Fibroblast of villous mesenchyme (primary cell): ENCODE measurements around the gene TMEM232. TPM values are rescaled to one million over a fixed set of nuclear protein-coding genes. Genes with fewer than 3 reads are reported as not detected.

ENCODE experiments used
- DNase-seq: peaks from one replicate; pipeline ENCODE4 v3.0.0-alpha.2; 2010; ENCODE audit warnings: low read depth
- H3K4me3 ChIP-seq: 2 replicates; pipeline ENCODE4 v1.5.1; 2011; ENCODE audit warnings: low read depth, mild to moderate bottlenecking, low read length
- total RNA-seq: library from RNA; depleted of rRNA; stranded (reverse); fragments of >200 nt; gene quantifications from 2 replicates; pipeline ENCODE4 v1.2.3, GENCODE V29; 2012
- TF ChIP-seq, protein P1 (sequence below): IDR thresholded peaks from 2 replicates; pipeline ENCODE4 v1.5.1; 2012; ENCODE audit warnings: low read depth, mild to moderate bottlenecking, low read length; ENCODE audit not compliant: insufficient read depth

Gene TMEM232
- 1.3 TPM in 2 replicates for total RNA-seq

DNA sequence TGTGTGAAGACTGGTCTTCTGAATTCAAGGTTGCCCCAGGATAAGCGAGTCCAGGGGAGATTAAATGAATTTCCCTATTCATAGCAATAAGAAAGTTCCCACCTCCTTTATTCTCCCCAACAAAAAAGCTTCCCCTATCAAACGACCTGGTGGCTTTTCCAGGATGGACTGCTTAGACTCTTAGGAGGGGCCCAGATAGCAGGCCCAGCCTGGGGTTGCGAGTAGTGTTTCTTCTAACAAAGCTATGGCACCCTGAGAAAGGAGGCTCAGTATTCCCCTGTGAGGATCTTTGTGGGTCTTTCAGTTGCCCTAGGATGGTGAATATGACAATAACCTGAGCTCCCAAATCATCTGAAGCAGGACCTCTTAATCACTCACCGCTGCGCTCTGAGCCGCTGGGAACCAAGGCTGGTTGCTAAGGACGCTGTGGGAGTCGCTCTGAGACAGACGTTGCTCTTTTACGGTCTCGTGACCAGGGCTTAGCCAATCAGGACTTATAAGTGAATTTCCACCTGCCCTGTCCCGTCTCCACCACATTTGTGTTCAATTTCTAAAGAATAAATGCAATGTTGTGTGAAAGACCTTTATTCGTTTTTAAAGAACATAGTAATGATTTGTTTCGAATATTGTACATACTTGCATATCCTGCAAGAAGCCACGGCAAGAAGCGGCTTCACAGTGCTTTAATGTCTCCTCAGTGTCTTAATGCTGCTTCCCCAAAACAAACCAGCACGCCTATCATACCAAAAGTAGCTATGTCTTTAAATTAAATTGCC, at the start of gene TMEM232:
TMEM232 (minus strand) TSS at position 423 of the 776 bp plus-strand sequence. CDS start 59,319 bp downstream, outside the sequence.
- H3K4me3 ChIP-seq, result peak within 1 kb of the TSS; percentile 64
- peak; percentile 83 for DNase-seq
- TF ChIP-seq, protein P1, sequence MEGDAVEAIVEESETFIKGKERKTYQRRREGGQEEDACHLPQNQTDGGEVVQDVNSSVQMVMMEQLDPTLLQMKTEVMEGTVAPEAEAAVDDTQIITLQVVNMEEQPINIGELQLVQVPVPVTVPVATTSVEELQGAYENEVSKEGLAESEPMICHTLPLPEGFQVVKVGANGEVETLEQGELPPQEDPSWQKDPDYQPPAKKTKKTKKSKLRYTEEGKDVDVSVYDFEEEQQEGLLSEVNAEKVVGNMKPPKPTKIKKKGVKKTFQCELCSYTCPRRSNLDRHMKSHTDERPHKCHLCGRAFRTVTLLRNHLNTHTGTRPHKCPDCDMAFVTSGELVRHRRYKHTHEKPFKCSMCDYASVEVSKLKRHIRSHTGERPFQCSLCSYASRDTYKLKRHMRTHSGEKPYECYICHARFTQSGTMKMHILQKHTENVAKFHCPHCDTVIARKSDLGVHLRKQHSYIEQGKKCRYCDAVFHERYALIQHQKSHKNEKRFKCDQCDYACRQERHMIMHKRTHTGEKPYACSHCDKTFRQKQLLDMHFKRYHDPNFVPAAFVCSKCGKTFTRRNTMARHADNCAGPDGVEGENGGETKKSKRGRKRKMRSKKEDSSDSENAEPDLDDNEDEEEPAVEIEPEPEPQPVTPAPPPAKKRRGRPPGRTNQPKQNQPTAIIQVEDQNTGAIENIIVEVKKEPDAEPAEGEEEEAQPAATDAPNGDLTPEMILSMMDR, result no peak

DNA sequence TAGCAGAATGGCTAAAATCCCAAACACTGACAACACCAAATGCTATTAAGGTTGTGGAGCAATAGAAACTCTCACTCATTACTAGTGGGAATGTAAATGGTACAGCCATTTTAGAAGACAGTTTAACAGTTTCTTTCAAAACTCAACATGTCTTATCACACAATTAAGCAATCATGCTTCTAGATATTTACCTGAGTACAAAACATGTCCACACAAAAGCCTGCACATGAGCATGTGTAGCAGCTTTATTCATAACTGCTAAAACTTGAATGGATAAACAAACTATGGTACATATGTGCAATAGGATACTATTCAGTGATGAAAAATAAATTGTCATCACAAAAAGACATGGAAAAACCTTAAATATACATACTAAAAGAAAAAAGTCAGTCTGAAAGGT, 43.8 kb upstream of the TMEM232 start:
- no peak overlapping the region for H3K4me3 ChIP-seq
- TF ChIP-seq, protein P1, result no peak
- no peak for DNase-seq

DNA sequence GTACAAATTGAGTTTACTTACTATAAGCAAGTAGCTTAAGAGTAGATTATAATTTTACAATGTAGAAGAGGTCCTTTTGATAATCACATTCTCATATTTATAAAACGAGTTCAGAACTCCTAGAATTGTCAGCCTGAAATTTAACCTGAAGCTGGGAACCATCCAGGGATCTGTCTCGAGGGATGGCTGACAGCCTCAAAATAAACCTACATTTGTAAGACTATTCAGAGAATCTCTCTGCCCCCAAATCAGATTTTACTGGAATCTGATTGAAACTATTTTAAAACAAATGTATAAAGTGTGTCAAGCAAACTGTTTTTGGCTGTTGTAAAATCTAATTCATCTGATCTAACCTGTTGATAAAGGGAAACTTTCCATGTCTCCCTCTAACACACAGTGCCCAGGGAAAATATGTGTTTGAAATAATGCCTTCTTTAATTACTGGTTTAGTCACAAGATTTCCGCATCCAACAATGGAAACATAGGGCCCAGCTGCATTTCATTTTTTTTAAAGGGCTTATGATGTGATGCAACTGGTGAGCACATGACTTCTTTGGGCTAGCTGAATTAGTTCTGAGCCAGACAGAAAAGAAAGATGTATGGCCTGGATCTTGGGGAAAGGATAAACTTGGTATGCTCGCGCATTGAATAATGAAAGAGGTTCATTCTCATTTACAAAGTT, 42.7 kb upstream of the TMEM232 start:
- peak; percentile 87 for DNase-seq
- TF ChIP-seq, protein P1, result no peak
- H3K4me3 ChIP-seq, result no peak overlapping the region

DNA sequence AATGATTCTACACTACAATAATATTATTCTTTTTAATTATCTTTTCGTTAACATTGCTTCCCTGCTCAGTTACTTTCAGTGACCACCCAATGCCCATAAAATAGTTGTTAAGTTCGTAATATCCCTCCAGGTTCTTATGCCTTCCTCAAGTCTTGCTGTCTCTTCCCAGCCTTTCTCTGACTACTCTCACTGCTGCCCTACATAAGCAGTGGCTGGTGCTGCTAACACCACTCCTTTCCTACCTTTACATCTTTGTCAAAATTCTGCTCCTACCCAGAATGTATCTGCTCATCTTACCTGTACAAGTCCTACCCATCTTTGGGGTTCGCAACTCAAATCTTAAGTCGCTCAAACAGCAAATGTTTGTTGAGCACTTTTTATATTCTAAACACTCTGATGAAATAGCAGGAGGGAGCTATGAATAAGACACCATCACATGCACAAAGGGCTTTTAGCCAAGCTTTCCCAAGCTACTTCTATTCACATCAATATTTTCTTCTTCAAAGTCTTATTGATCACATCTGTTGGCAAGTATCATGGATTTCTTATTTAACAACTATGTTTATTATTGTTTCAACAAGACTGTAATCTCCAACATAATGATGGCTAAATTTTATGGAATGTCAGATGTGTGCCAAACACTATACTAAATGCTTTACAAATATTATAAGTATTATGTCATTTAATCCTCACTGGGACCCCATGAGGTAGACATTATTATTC, 41.8 kb upstream of the TMEM232 start:
- DNase-seq, result peak; percentile 20
- no peak overlapping the region for H3K4me3 ChIP-seq
- TF ChIP-seq, protein P1, result no peak

DNA sequence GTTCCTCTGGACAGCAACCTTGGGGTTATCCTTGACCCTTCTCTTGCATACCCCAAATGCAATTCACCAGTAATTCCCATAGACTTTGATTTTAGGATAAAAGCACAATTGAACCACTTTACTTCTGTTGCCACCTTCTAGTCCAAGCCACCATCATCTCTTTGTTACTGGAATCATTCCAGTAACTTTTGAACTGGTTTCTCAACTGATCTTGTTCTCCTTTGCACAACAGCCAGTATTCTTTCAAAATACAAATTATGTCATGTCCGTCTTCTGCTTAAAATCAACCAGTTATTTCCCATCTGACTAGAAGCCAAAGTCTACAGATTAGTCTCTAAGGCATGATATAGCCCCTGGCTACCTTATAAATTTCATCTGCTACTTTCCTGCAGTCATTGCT, 33.7 kb upstream of the TMEM232 start:
- no peak for DNase-seq
- TF ChIP-seq, protein P1, result no peak
- H3K4me3 ChIP-seq, result no peak overlapping the region

DNA sequence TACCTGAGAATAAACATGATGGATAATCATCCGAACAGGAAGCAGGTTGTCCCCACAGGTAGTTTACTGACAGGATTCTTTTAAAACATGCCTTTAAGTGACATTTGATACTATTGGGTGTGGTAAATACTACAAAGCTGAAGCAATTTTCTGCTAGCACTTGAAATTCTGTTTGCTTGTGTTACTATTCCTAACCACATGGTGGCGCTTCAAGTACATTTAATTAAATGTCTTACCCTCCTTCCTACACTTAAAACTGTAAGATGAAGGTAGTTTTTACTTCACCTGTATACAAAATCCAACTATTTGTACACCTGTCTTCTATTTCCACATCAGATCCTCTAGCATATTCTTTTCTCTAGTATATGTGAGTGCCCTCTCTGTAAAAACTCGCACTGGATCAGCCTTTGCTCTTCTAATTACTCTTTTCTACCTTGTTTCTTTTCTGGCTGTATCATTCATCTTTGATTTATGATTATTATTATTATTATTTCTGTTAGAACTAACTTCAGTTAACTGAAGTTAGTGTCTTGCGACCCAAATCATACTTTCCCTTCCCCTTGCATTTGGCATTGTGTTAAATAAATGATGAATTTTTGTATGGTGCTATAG, 30.8 kb upstream of the TMEM232 start:
- H3K4me3 ChIP-seq, result no peak overlapping the region
- peak; percentile 66 for DNase-seq
- TF ChIP-seq, protein P1, result peak; percentile 67
